Endothelial cell of umbilical vein (primary cell): ENCODE data around the gene BST2. TPM values are rescaled to one million over a fixed set of nuclear protein-coding genes. Genes with fewer than 3 reads are reported as not detected.

Experiments
- BruUV-seq: library from RNA; stranded (reverse); fragments of 400-500 nt; replicated peaks from 2 replicates; lab custom pipeline; 2021; lab: Mats Ljungman, UMichigan
- CTCF ChIA-PET: fragments of 300-600, 350-600 bp; sonication (Branson Sonifier 250); formaldehyde crosslinking; loops from one replicate; lab custom pipeline; 2021; ENCODE audit warnings: antibody characterized with exemption, inconsistent platforms; lab: Charles Lee
- POLR2A ChIA-PET: fragments of 300-600, 350-600 bp; sonication (Branson Sonifier 250); formaldehyde crosslinking; loops from one replicate; lab custom pipeline; 2021; ENCODE audit warnings: antibody characterized with exemption, inconsistent platforms; lab: Charles Lee
- DNase-seq: peaks from one replicate; pipeline ENCODE4 v3.0.0-alpha.2; 2011; ENCODE audit warnings: low read depth, low spot score
- FAIRE-seq: peaks from 2 replicates; lab custom pipeline; 2011; peaks lifted over from hg19 to GRCh38; lab: Jason Lieb, UNC
- H2AFZ ChIP-seq: 2 replicates; pipeline ENCODE4 v1.6.0; 2012; ENCODE audit warnings: low read depth, low read length, control low read depth, inconsistent platforms
- H3K27ac ChIP-seq: 2 replicates; pipeline ENCODE4 v1.5.1; 2011; ENCODE audit warnings: low read depth, mild to moderate bottlenecking, control low read depth, low read length, moderate library complexity; ENCODE audit not compliant: insufficient read depth
- H3K27me3 ChIP-seq, 2 experiments: 2 replicates each; pipeline versions ENCODE4 v1.6.0 to v1.6.1; 2011; ENCODE audit warnings: low read length in 2 of 2, mixed read lengths in 1 of 2; ENCODE audit not compliant: control insufficient read depth in 2 of 2, insufficient read depth in 2 of 2
- H3K36me3 ChIP-seq, 2 experiments: 2 replicates in 1 of 2; 3 replicates in 1 of 2; pipeline ENCODE4 v1.5.1; 2011; ENCODE audit warnings: low read length in 2 of 2, mild to moderate bottlenecking in 1 of 2, moderate library complexity in 1 of 2; ENCODE audit not compliant: control insufficient read depth in 2 of 2, insufficient read depth in 2 of 2; ENCODE audit errors: extremely low read depth in 1 of 2
- H3K4me1 ChIP-seq: 3 replicates; pipeline ENCODE4 v1.5.1; 2011; ENCODE audit warnings: mild to moderate bottlenecking, low read length; ENCODE audit not compliant: control insufficient read depth, insufficient read depth; ENCODE audit errors: extremely low read depth
- H3K4me2 ChIP-seq: 2 replicates; pipeline ENCODE4 v1.6.1; 2011; ENCODE audit warnings: low read length, control low read depth, mixed read lengths; ENCODE audit not compliant: insufficient read depth
- H3K4me3 ChIP-seq, 3 experiments: fragments of 200-600 bp in 1 of 3; sonication (generic), shearing (Covaris generic) in 1 of 3; replicated peaks in 1 of 3; 2 replicates each; pipeline ENCODE4 v1.5.1; 2011 to 2016; ENCODE audit warnings: control low read depth in 3 of 3, low read length in 3 of 3, mild to moderate bottlenecking in 2 of 3, inconsistent platforms in 1 of 3, low read depth in 1 of 3, moderate library complexity in 1 of 3; ENCODE audit not compliant: insufficient read depth in 1 of 3
- H3K79me2 ChIP-seq: 2 replicates; pipeline ENCODE4 v1.6.0; 2012; ENCODE audit warnings: low read length, inconsistent platforms; ENCODE audit not compliant: control insufficient read depth, insufficient read depth
- H3K9ac ChIP-seq: replicated peaks from 2 replicates; pipeline ENCODE3; 2011; ENCODE audit warnings: low read length, control low read depth; ENCODE audit not compliant: insufficient read depth; ENCODE audit errors: extremely low read depth
- H3K9me1 ChIP-seq: replicated peaks from 3 replicates; pipeline ENCODE4 v1.6.0; 2011; ENCODE audit warnings: mild to moderate bottlenecking, low read length; ENCODE audit not compliant: control insufficient read depth, insufficient read depth; ENCODE audit errors: extremely low read depth
- H3K9me3 ChIP-seq: replicated peaks from 2 replicates; pipeline ENCODE4 v1.5.1; 2012; ENCODE audit warnings: low read length, inconsistent platforms; ENCODE audit not compliant: control insufficient read depth, insufficient read depth
- H4K20me1 ChIP-seq: replicated peaks from 2 replicates; pipeline ENCODE3; 2011; ENCODE audit warnings: mild to moderate bottlenecking, low read length; ENCODE audit not compliant: control insufficient read depth, insufficient read depth; ENCODE audit errors: extremely low read depth
- EZH2 ChIP-seq: IDR thresholded peaks from 2 replicates; pipeline ENCODE4 v1.6.1; 2012; ENCODE audit warnings: borderline replicate concordance, low read depth, mild to moderate bottlenecking, moderate library complexity, low read length, inconsistent platforms; ENCODE audit not compliant: severe bottlenecking
- FOS ChIP-seq: IDR thresholded peaks from 2 replicates; pipeline ENCODE4 v1.6.1; 2011; ENCODE audit warnings: mild to moderate bottlenecking, low read length, moderate library complexity, borderline replicate concordance; ENCODE audit not compliant: insufficient read depth
- GATA2 ChIP-seq: IDR thresholded peaks from 2 replicates; pipeline ENCODE4 v1.7.0; 2011; ENCODE audit warnings: low read depth, mild to moderate bottlenecking, moderate library complexity, mixed read lengths, low read length; ENCODE audit not compliant: insufficient read length, insufficient read depth
- JUN ChIP-seq: IDR thresholded peaks from 2 replicates; pipeline ENCODE4 v1.6.1; 2011; ENCODE audit warnings: borderline replicate concordance, low read depth; ENCODE audit not compliant: insufficient read length, insufficient read depth
- MYC ChIP-seq: IDR thresholded peaks from one replicate; pipeline ENCODE4 v1.6.1; 2011; ENCODE audit warnings: mild to moderate bottlenecking, low read depth, low read length
- POLR2A ChIP-seq: IDR thresholded peaks from 2 replicates; pipeline ENCODE4 v1.6.1; 2012; ENCODE audit warnings: low read depth, mild to moderate bottlenecking, control low read depth, low read length
- POLR2AphosphoS5 ChIP-seq: IDR thresholded peaks from 2 replicates; pipeline ENCODE4 v1.6.1; 2012; ENCODE audit warnings: low read depth, mild to moderate bottlenecking, control low read depth, low read length, moderate library complexity; ENCODE audit not compliant: insufficient read depth
- dilution Hi-C: fragments of 300-500 bp; cut with MboI; formaldehyde crosslinking; loops from one replicate; pipeline ENCODE4 v1.15.0; 2019; ENCODE audit warnings: low sequenced_read_pairs; ENCODE audit not compliant: extremely low pct_ligation_motif_present
- intact Hi-C: fragments of 100-400 bp; cut with micrococcal nuclease; formaldehyde crosslinking; loops from one replicate; pipeline ENCODE4 v1.10.0; 2022
- polyA plus RNA-seq, 4 experiments: library from polyadenylated mRNA; depleted of rRNA in 3 of 4; stranded (reverse) in 3 of 4; unstranded in 1 of 4; fragments of >200 nt; gene quantifications; 2 replicates each; pipeline versions ENCODE4 v1.2.1 to v1.2.3, GENCODE V29; 2011 to 2012; ENCODE audit warnings: missing spikeins in 1 of 4
- total RNA-seq: library from RNA; stranded (reverse); gene quantifications from 2 replicates; pipeline ENCODE4 v1.2.3, GENCODE V29; 2021
- TF ChIP-seq, protein P1 (sequence below): IDR thresholded peaks from 2 replicates; pipeline ENCODE4 v1.6.1; 2011; ENCODE audit not compliant: insufficient read depth, insufficient read length
- TF ChIP-seq, protein P2 (sequence below), 2 donors: IDR thresholded peaks; 1 replicate in 1 of 2; 2 replicates in 1 of 2; pipeline ENCODE4 v1.5.1; 2011; ENCODE audit warnings: low read length in 2 of 2, mild to moderate bottlenecking in 2 of 2, moderate library complexity in 2 of 2, control low read depth in 1 of 2, inconsistent platforms in 1 of 2, low read depth in 1 of 2; ENCODE audit not compliant: insufficient read depth in 1 of 2; ENCODE audit errors: extremely low read depth in 1 of 2

BST2 gene
- total and polyA plus RNA-seq, 2 donors (not counting 3 experiments of a cell fraction or from before 2014, with no cell fraction given): 21.2 to 146 TPM

DNA sequence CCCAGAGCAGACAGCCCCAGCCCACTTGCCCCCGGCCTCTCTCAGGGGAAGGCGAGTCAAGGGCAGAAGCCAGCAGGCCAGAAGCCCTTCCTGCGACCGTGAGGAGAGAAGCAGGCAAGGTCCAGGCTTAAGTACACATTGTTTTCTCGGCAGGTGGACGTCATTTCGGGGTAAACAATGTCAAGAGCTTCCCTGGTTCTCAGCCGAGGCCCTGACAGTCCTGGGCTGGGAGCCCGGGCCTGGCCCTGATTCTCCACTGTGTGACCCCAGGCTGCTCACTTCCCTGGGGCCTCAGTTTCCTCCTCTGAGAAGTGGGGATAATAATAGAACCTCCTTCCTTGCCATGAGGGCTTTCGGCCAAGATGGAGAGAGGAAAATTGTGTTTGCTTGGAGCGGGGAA lies 47.7 kb downstream of the BST2 start:
- Histone ChIP-seq H3K27ac (no peak overlapping the region), H3K79me2 (no peaks in the 10 kb centered on the region), H3K36me3 (no peaks in the 10 kb centered on the region), H3K4me3 (no peak overlapping the region), H3K9ac (no peak overlapping the region), H2AFZ (no peak overlapping the region), H3K9me1 (no peaks in the 10 kb centered on the region), H4K20me1 (no peaks in the 10 kb centered on the region), H3K9me3 (no peaks in the 10 kb centered on the region), H3K4me2 (no peak overlapping the region), H3K27me3 (peaks cover 0 to 3% of the 10 kb centered on the region in 2 experiments), H3K4me1 (peaks cover 7% of the 10 kb centered on the region)
- intact Hi-C loops (no loop called here), dilution Hi-C loops (no loop called here)
- ChIA-PET POLR2A (no interaction called here), CTCF (interaction anchor here (1.3 kb wide), 1 partner anchor 29 kb away, joined by 4 read pairs; no protein-coding TSS in a partner anchor)
- TF ChIP-seq, protein P1, sequence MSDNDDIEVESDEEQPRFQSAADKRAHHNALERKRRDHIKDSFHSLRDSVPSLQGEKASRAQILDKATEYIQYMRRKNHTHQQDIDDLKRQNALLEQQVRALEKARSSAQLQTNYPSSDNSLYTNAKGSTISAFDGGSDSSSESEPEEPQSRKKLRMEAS: no peak
- TF ChIP-seq MYC: no peak
- no peak for TF ChIP-seq FOS
- no peak for TF ChIP-seq GATA2
- no peak for TF ChIP-seq EZH2
- no TSS peak for BruUV-seq
- DNase-seq: no peak
- FAIRE-seq: no peak

DNA sequence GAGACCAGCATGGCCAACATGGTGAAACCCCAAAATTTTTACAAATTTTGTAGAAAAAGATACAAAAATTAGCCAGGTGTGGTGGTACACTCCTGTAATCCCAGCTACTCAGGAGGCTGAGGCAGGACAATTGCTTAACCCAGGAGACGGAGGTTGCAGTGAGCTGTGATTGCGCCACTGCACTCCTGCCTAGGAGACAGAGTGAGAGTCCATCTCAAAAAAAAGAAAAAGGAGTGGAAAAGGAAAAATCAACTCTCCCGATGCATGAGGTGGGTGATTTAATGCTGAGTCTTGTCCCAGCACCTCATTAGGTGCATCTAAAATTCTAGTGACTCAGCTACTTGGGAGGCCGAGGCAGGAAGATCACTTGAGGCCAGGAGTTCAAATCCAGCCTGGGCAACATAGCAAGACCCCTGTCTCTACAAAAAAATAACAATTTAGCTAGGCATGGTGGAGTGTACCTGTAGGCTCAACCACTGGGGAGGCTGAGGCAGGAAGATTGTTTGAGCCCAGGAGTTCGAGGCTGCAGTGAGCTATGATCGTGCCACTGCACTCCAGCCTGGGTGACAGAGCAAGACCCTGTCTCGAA lies 48.3 kb downstream of the BST2 start:
- no peak for DNase-seq
- no TSS peak for BruUV-seq
- no peaks in the 10 kb centered on the region for H3K27me3 ChIP-seq
- CTCF ChIA-PET: interaction anchor here (1.3 kb wide), 1 partner anchor 29 kb away, joined by 4 read pairs; no protein-coding TSS in a partner anchor
- intact Hi-C loops: no loop called here
- H4K20me1 ChIP-seq: no peaks in the 10 kb centered on the region
- H3K27ac ChIP-seq: no peak overlapping the region
- H3K36me3 ChIP-seq: no peaks in the 10 kb centered on the region
- peaks cover 13% of the 10 kb centered on the region for H3K4me1 ChIP-seq
- POLR2A ChIA-PET: interaction anchor here (0.6 kb wide), 1 partner anchor 52 kb away, joined by 5 read pairs; no protein-coding TSS in a partner anchor
- no peak overlapping the region for H3K4me3 ChIP-seq
- H3K9me3 ChIP-seq: no peaks in the 10 kb centered on the region
- no peaks in the 10 kb centered on the region for H3K9me1 ChIP-seq
- TF ChIP-seq POLR2A: no peak
- no peak for TF ChIP-seq FOS
- TF ChIP-seq, protein P1: no peak
- TF ChIP-seq, protein P2, sequence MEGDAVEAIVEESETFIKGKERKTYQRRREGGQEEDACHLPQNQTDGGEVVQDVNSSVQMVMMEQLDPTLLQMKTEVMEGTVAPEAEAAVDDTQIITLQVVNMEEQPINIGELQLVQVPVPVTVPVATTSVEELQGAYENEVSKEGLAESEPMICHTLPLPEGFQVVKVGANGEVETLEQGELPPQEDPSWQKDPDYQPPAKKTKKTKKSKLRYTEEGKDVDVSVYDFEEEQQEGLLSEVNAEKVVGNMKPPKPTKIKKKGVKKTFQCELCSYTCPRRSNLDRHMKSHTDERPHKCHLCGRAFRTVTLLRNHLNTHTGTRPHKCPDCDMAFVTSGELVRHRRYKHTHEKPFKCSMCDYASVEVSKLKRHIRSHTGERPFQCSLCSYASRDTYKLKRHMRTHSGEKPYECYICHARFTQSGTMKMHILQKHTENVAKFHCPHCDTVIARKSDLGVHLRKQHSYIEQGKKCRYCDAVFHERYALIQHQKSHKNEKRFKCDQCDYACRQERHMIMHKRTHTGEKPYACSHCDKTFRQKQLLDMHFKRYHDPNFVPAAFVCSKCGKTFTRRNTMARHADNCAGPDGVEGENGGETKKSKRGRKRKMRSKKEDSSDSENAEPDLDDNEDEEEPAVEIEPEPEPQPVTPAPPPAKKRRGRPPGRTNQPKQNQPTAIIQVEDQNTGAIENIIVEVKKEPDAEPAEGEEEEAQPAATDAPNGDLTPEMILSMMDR (IDR thresholded peaks at IDR 0.05; ENCODE audit: extremely low read depth in 1 of 2, insufficient read depth in 1 of 2, low read depth in 1 of 2, low read length in 2 of 2): no peak
- no peak for TF ChIP-seq MYC
- no peak for TF ChIP-seq POLR2AphosphoS5
- no peak for TF ChIP-seq JUN
- no peak for TF ChIP-seq EZH2
- no peak for TF ChIP-seq GATA2
- no peak overlapping the region for H3K4me2 ChIP-seq
- no peak overlapping the region for H2AFZ ChIP-seq
- FAIRE-seq: no peak
- H3K79me2 ChIP-seq: no peaks in the 10 kb centered on the region
- dilution Hi-C loops: no loop called here
- no peak overlapping the region for H3K9ac ChIP-seq
